HG03571 (cell line): Measurements from ENCODE around the gene CD226.

Experiments used
- ATAC-seq: cut with Tn5 transposase; IDR thresholded peaks from one replicate; pipeline ENCODE4 v1.9.1; 2021; ENCODE audit not compliant: unreplicated experiment

The CD226 gene

GRCh38 chr18:69820538-69820937 lies 127.1 kb downstream of the CD226 start:
- ATAC-seq: no peak

GRCh38 chr18:69819460-69819859 lies 128.2 kb downstream of the CD226 start:
- ATAC-seq: no peak

- ATAC-seq: no peak
Observed at GRCh38 chr18:69817335-69817940, 130.2 kb downstream of the CD226 start.

- no peak for ATAC-seq
Observed at GRCh38 chr18:69814861-69815385, 132.8 kb downstream of the CD226 start.

- no peak for ATAC-seq
Observed at GRCh38 chr18:69813559-69813958, 134.1 kb downstream of the CD226 start.

GRCh38 chr18:69808399-69808798 lies 139.3 kb downstream of the CD226 start:
- no peak for ATAC-seq

GRCh38 chr18:69804776-69805501 lies 142.7 kb downstream of the CD226 start:
- no peak for ATAC-seq
